ENCODE data around the gene BANF2.
"Not testable (repeated sequence)": the region's sequence is repeated elsewhere in the genome, so short reads cannot be mapped to it uniquely, and the experiment has no call there.

BANF2 gene

DNA sequence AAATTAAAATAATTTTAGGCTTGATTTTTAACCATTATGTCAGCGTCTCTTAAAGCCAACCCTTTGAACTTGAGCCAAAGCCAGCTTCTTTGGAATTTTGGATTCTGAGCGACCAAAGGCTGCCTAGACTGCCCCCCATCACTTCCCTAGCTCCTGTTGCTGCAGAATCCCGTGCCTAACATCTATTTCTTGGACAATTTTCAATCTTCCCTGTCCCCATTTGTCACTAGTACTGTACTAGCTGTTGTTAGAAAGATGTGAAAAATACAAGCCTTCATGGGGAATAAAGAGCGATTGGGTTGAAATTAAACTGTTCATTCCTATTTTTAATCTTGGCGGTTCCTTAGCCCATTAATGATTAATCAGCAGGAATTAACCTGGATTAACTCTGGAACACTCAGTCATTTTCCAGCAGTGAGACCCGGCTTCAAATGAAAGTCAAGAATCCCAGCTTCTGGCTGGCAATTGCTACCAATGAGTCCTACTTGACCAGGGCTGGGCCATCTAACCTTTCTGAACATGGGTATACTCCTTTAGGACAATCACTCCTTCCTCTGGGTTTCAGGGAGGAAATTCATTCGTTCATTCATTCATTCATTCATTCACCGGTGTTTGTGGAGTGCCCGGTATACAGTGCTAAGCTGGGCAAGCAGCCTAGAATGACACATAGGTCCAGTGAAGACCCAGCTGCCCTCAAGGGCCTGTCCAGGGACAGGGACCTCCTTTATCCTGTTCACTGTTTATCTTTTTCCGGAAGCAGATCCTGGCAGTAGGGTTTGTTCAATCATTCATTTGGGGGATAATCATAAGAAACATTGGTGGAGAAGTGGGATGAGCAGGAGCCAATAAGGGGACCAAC, 16.3 kb upstream of the BANF2 start:
- no peak for DNase-seq (ENCODE audit: low spot score)

DNA sequence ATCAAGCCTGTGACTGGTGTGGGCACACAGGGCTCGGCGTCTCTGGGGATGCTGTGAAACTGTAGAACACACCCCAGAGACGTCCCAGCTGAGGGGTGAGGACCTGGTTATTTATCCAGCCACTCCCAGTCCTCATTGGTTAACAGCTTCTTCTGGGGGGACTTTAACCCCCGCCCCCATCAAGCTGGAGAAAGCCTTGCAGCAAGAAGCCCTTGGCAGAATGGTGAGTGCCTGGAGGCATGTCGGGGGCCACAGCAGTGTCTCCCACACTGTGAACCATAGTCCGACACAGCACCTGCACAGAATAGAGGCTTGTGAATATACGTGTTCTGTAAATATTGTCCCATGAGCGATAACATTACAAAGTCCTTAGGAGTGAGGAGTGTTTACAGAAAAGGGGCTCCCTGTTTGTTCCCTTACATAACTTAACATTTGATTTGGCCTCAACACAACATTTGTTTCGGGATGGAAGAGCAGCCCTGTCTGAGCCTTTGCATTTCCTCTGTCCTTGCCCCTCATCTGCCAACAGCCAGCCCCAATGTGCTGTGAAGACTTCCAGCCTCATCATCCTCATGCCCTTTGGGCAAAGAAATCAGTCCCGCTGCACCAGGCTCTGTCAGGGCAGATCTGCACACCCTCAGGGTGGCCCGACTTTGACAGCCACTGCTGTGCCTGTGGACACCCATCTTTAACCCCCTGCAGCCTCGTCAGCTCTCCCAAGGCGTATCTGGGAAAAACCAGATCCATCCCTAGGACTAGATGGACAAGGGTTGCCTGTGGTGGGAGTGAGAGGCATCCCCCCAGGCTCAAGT, 15.5 kb upstream of the BANF2 start:
- DNase-seq (ENCODE audit: low spot score) = no peak

DNA sequence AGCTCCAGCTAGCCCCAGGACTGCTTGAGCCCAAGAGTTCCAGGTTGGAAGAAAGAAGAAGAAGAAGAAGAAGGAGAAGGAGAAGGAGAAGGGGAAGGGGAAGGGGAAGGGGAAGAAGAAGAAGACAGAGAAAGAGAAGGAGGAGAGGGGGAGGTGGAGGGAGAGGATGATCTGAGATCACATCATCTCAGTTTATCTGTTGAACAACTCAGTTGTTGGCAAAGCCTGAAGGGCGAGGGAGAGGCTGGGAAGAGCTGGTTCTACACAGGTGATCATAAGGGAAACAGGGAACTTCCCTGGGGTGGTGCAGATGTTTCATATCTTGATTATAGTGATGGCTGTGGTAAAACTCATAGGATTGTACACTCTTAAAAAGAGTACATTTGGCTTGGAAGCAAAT, 14.6 kb upstream of the BANF2 start:
- no peak for DNase-seq (ENCODE audit: low spot score)

DNA sequence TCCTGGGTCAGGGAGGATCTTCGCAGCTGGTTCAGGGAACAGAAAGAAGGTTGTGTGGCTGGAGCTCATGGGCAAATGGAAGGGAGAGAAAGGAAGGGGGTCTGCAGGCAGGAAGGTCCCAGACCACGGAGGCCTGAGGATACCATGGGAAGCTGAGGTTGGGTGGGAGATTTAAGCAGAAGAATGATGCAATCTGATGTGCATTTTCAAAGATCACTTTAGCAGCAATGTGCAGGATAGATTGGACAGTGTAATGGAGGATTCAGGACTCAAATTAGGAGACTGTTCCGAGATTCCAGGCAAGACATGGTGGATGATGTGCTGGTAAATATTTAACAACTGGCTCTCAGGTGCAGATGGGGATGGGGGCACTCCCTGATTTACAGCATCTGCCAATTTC, 12.0 kb upstream of the BANF2 start:
- no peak for DNase-seq (ENCODE audit: low spot score)

DNA sequence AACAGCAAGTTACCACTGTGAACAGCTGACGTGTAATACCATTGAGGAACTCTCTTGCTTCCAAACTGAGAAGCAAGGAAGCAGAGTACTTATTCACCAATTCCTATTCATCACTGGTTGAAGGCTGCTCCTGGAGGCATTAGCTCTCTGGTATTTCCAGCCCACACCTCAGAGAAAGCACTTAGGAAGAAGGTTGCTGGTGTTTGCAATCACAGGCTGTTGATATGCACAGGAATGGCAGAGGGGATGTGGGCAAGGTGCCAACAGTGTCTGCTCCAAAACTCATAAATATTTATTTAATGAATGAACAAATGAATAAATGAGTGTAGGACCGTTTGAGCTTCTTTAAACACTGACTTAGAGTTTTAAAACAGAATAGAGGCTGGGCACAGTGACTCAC, 10.8 kb upstream of the BANF2 start:
- DNase-seq (ENCODE audit: low spot score) = no peak

DNA sequence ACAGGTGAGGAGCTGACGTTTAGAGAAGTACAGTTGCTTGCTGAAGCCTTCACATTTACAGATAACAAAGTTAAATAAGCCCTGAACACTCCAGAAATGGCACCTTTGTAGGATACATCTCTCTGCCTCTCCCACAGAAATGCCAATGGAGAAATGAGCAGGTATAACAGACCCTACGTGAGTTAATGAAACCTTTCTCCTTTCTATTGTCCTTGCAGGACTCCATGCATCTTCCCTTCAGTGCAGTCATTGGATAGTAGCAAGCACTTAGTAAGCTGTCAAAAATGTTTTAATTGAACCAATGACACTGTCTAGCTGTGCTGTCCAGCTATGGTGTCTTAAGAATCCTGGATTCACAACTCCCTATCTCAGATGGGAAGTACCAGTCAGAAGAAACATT, 9.6 kb upstream of the BANF2 start:
- no peak for DNase-seq (ENCODE audit: low spot score)

DNA sequence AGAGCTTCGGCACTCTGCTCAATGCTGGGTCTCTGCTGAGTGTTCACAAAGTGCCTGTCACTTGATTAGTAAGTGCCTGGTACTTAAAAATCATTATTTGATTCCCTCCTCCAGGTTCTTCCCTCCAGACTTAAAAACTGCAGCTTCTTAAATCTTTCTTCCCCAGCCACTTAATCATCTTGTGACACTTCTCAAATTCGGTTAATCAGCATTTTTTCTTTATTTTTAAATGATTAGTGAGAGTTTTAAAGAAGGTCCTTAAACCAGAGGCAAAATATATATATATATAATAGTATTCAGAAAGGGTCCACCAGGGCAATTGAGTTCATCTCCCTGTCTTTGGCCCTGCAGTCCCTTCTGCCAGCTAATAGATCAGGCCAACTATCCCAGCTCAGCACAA, 8.0 kb upstream of the BANF2 start:
- no peak for DNase-seq (ENCODE audit: low spot score)

DNA sequence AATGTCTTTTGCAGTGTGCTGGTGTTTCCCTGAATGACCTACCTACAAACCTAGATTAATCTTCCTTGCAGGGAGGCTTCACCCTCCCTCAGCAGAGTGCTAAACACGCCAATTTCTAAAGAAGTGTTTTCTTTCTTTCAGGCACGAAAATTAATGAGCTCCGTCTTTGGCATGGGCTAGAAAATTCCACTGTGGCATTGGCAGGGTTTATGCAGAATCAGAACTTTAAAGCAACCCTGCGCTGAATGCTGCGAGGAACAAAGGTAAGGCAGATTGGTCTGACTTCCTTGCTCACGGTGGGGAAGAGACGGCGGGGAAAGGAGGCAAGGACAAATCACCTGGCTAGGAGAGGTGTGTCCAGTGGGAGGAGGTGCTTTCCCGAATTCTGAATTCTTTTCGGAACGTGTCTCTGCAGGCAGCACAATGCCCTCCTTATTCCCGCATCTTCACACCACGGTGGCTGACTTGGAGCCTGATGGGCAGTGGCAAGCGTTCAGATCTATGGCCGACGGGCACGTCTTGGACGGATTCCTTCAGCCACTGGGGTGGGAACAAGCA, 6.2 kb upstream of the BANF2 start:
- no peak for DNase-seq (ENCODE audit: low spot score)

DNA sequence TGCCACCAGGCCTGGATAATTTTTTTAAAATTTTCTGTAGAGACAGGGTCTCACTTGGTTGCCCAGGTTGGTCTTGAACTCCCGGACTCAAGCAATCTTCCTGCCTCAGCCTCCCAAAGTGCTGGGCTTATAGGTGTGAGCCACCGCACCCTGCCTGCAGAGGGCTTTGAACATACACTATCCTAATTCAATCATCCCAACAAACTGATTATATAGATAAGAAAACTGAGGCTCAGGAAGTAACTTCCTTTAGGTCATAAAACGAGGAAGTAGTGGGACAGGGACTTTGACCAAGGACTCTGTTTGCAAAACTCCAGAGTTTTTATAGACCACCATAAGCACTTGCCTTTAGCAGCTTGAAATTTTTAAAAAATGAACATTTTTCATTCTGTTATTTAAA, 5.0 kb upstream of the BANF2 start:
- DNase-seq (ENCODE audit: low spot score) = no peak

DNA sequence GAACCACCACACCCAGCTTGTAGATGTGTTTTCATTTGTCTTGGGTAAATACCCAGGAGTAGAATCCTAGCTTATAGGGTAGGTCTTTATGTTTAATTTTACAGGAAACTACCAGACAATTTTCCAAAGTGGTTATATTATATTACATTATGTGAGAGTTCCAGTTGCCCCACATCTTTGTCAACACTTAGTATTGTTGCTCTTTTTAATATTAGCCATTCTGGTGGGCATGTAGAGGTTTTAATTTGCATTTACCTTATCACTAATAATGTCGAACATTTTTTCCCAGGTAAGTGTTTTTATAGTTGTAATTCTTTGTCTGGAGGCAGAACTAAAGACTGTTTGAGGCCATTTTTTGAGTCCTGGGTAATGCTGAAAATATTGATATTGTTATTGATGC, 3.5 kb upstream of the BANF2 start:
- no peak for DNase-seq (ENCODE audit: low spot score)

DNA sequence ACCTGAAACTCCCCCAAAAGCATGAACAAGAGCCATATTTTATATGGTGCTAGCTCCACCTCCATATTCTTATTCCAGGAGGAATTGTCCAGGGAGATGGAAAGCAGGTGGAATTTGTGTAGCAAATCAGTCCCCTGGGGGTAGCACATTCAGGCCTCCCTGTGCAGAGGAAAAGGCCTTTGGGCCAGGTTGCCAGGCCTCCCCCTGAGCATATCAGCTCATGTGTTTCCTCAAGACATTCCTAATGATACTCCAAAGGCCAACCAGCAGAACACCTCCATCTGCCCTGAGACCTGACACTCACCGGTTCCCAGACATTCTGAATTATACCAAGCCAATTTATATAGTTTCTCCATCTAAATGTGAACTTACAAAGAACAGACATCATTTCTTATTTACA, 2.6 kb upstream of the BANF2 start:
- DNase-seq (ENCODE audit: low spot score) = no peak

DNA sequence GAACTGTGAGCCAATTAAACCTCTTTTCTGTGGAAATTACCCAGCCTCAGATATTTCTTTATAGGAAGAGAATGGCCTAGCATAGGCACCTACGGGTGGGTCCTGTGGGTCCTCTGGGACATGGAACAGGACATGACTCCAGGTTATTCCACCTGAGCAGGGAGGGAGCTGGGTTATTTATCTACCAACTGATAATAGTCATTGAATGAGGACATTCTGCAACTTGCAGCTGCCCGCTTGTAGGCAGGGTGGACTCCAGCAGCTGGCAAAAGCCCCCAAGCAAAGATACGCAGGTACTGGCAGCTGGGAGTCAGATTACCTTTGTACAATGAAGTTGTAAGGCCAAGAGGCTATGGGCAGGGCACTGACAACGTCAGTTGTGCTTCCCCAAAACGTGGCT, 1.4 kb upstream of the BANF2 start:
- no peak for DNase-seq (ENCODE audit: low spot score)

DNA sequence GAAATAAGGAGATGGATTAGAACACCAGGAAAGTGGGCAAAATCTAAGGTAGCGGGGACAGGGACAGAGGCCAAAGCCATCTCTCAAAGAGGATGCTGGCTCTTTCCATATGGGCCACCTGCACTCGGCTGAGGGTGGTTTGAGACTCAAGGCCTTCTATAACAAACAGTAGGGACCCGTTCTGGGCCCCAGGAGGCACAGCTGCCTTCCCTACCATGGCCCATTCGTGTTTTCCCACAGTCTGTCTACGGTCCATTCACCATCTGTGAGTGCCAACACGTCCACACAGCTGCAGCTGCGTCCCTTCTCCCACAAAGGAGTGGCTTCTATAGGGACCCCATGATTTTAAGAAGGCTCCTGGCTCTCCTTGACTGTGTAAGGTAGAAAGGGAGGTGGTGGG, 871 bp downstream of the BANF2 start:
- no peak for DNase-seq (ENCODE audit: low spot score)

DNA sequence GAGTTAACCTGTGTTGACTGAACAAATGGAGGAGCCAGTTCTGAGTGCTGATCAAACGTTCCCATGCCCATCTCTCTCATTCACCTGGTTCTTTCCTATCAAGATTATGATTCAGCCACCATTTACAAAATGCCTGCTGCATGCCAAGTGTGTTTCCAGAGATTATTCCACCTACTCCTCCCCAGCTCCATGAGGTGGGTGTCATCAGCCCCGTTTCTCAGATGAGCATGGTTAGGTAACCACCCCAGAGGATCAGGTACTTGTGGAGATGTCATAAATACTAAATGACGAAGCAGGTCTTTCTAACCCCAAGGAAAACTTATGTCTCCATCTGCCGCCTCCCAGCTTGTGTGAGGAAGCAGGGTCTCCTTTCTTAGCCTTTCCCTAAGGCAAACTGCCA, 2.1 kb downstream of the BANF2 start:
- DNase-seq (ENCODE audit: low spot score) = no peak

DNA sequence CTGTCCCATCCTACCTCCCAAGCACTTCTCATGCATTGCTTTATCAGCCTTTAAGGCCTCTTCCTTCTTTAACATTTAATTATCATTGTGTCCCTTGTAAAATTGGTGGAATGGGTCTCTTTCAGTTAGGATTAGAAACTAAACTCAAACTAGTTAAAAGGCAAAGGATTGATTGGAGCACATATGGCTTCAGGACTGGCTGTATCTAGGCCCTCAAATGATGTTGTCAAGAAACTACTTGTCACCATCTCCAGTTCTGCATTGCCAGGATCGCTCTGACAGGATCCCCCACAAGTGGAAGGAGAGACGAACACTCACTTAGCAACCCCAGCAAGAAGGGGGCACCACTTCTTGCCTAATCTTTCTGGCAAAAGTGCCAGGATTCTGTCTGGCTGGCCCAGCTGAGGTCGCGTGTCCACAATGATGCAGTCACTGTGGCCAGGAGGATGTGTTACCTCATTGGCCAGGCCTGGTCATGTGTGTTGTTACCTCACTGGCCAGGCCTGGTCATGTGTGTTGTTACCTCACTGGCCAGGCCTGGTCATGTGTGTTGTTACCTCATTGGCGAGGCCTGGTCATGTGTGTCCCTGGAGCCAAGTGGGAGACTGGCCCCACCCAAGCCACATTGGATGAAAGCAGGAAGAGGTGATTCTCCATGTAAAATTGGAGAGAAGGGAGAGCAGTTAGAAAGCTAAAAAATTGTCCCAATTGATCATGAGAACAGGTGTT, 5.0 kb downstream of the BANF2 start:
- no peak for DNase-seq (ENCODE audit: low spot score)

DNA sequence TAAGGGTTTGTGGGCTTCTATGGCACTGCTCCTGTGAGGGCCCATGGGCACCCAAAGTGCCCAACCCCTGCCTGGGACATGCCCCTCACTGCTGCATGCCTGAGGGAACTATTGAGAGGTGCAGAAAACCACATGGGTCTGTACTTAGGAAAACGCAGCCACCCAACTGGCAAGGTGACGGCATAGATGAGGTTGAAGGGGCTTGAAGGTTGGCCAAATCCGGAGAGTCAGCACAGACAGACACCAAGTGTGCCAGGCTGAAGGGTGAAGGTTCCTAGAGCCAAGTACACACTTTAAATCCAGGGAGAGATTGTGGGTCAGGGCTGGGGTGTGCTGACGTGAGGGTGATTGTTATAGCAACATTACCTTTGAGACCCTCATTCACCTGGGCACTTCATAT, 6.2 kb downstream of the BANF2 start:
- DNase-seq (ENCODE audit: low spot score) = no peak

DNA sequence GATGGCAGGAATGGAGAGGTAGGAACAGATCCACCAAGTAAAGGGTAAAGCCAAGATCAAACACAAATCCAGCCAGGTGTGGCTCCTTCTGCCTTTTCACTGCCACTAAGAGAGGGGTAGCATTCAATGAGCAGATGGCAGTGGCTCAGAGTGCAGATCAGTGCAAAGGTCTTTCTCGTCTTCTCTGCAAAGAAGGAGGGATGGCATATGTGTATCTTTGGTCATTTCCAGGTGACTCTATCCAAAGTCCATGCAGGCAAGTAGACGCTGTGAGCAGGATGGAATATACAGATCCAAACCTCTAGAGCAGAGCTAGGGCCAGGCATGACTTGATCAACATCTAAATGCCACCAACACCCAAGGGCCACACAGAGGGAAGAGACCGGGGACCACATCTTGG, 6.9 kb downstream of the BANF2 start:
- DNase-seq (ENCODE audit: low spot score) = no peak

DNA sequence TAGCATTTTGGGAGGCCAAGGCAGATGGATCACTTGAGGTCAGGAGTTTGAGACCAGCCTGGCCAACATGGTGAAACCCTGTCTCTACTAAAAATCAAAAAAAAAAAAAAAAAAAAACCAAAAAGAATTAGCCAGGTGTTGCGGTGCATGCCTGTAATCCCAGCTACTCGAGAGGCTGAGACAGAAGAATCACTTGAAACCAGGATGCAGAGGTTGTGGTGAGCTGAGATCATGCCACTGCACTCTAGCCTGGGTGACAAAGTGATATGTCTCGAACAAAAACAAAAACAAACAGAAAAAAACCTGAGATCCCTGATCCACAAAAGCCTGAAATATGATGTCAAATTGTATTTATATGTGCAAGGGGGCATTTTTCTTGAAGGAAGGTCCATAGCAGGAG, 8.2 kb downstream of the BANF2 start:
- not testable (repeated sequence) for DNase-seq (ENCODE audit: low spot score)

DNA sequence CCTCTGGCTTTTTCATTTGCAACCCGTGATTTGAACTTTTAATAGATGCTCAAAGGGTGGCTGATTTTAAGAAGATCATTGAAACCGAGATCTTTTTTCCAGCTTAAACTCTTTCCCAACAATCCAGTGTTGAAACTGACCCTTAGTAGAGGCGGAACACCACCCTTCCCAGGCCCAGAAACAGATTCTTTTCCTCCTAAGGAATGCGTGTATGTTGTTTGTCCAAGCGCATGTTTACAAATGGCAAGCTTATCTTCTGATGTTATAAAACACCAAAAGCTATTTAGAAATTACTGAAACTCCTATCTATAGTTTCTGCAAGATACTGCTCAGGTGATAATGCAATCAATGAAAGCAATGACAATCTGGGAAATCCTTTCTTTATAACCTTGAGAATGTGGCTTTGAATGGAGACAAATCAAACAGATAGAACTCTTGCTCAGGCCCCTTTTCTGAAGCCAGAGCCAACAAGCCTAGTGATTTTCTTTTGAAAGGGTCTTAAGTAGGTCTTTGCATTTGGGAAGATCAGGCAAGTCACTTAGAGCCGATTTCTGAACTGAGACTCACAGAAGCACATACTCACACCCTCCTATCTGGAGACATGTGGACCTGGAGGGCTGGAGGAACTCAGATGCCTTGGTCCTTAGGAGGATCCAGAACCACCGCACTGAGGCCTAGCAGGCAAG, 9.1 kb downstream of the BANF2 start:
- DNase-seq (ENCODE audit: low spot score) = no peak

DNA sequence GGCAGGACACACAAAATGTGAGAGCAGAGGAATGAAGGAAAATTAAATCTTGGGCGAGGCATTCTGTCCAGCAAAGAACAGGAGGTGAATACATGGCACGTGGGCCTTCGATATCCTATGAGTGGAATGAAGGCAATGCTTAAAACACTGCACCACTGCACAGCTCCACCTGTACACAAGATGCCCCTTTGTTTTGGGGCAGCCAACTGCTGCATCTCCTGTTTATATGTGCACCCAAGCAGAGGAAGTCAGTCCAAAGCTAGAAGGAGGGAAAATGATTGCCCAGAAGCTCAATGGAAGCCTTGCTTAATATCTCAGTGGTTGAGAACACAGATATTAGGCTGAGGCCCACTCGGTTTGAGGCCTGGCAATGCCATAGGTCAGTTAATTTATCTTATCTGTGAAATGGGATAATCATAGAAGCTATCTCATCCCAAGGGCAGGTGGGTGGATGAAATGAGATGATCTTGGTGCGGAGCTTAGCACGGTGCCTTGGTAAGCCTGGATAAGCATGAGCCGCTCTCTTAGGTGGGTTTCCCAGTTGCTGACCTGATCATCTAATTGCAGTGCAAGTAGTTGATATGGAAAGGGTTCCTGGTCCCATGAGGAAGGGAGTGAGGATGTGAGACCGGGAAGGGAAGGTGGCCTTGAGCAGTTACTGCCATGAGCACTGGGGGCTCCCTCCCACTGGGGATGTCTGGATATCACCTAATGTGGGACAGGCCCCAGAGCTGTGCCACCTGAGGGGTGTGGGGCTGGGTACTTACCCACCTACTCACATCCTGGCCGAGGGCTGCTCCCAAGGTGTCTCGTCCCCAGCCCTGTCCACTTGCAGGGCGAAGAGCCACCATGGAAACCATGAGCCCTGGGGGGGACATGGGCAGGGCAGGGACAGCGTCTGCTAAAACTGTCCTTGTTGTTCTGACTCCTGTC, 9.9 kb downstream of the BANF2 start:
- DNase-seq (ENCODE audit: low spot score) = no peak
